ENCODE measurements around the gene ZFP36. TPM values are rescaled to one million over a fixed set of nuclear protein-coding genes. Genes with fewer than 3 reads are reported as not detected.

ZFP36 gene
- total RNA-seq, 1 experiment from 2014 or later = 414 TPM

DNA sequence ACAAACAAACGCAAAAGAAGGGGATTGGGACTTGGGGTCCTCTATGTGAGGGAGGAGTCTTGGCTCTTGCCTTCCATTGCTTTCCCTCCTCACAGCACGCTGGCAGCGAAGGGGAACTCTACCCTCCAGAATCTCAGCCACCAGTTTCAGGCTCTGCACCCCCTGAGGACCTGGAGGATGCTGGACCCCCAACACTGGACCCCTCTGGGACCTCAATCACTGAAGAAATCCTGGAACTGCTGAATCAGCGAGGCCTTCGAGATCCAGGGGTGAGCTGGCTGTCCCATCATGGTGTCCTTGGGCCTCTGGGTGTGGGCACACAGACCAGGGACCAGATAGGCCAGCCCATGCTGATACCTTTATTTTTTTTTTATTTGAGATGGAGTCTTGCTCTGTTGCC lies 15.4 kb downstream of the ZFP36 start:
- Histone ChIP-seq H3K4me3 (ENCODE audit: low read depth in 2 of 2, low read length in 2 of 2) (no peak overlapping the region), H3K9me3 (ENCODE audit: control insufficient read depth, insufficient read depth, low read depth, low read length) (no peaks in the 10 kb centered on the region), H3K27me3 (ENCODE audit: control insufficient read depth, insufficient read depth, low read length) (no peaks in the 10 kb centered on the region), H3K27ac (ENCODE audit: low read length) (no peak overlapping the region), H3K36me3 (ENCODE audit: control insufficient read depth, insufficient read depth, low read length) (peaks cover 54% of the 10 kb centered on the region), H3K4me1 (ENCODE audit: control insufficient read depth, insufficient read depth, low read length) (peaks cover 12% of the 10 kb centered on the region)
- in situ Hi-C loops (cut with HindIII; ENCODE audit: low pct_unique_long_range_greater_than_20kb, low sequenced_read_pairs) = no loop called here
- intact Hi-C loops (cut with micrococcal nuclease; ENCODE audit: unreplicated experiment) = no loop called here
- ATAC-seq (no peak), DNase-seq (ENCODE audit: low read depth, low spot score) (no peak)
- TF ChIP-seq TCF7L2 (IDR thresholded peaks at IDR 0.05; ENCODE audit: low read depth, low read length) (no peak), SIN3A (IDR thresholded peaks at IDR 0.05; ENCODE audit: borderline replicate concordance, insufficient read depth, low read depth, low read length) (no peak), POLR2AphosphoS5 (IDR thresholded peaks at IDR 0.05; ENCODE audit: low read depth, low read length) (no peak)
- TF ChIP-seq, protein P1, sequence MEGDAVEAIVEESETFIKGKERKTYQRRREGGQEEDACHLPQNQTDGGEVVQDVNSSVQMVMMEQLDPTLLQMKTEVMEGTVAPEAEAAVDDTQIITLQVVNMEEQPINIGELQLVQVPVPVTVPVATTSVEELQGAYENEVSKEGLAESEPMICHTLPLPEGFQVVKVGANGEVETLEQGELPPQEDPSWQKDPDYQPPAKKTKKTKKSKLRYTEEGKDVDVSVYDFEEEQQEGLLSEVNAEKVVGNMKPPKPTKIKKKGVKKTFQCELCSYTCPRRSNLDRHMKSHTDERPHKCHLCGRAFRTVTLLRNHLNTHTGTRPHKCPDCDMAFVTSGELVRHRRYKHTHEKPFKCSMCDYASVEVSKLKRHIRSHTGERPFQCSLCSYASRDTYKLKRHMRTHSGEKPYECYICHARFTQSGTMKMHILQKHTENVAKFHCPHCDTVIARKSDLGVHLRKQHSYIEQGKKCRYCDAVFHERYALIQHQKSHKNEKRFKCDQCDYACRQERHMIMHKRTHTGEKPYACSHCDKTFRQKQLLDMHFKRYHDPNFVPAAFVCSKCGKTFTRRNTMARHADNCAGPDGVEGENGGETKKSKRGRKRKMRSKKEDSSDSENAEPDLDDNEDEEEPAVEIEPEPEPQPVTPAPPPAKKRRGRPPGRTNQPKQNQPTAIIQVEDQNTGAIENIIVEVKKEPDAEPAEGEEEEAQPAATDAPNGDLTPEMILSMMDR (IDR thresholded peaks at IDR 0.05) = no peak
- TF ChIP-seq, protein P2, sequence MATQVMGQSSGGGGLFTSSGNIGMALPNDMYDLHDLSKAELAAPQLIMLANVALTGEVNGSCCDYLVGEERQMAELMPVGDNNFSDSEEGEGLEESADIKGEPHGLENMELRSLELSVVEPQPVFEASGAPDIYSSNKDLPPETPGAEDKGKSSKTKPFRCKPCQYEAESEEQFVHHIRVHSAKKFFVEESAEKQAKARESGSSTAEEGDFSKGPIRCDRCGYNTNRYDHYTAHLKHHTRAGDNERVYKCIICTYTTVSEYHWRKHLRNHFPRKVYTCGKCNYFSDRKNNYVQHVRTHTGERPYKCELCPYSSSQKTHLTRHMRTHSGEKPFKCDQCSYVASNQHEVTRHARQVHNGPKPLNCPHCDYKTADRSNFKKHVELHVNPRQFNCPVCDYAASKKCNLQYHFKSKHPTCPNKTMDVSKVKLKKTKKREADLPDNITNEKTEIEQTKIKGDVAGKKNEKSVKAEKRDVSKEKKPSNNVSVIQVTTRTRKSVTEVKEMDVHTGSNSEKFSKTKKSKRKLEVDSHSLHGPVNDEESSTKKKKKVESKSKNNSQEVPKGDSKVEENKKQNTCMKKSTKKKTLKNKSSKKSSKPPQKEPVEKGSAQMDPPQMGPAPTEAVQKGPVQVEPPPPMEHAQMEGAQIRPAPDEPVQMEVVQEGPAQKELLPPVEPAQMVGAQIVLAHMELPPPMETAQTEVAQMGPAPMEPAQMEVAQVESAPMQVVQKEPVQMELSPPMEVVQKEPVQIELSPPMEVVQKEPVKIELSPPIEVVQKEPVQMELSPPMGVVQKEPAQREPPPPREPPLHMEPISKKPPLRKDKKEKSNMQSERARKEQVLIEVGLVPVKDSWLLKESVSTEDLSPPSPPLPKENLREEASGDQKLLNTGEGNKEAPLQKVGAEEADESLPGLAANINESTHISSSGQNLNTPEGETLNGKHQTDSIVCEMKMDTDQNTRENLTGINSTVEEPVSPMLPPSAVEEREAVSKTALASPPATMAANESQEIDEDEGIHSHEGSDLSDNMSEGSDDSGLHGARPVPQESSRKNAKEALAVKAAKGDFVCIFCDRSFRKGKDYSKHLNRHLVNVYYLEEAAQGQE (IDR thresholded peaks at IDR 0.05; ENCODE audit: insufficient read depth in 1 of 2, low read depth in 2 of 2, low read length in 1 of 2) = no peak
- no TSS peak for BruUV-seq (replicated peaks)
- CTCF ChIA-PET = interaction anchor here (1.0 to 3.1 kb wide), 6 partner anchors 14 to 119 kb away, joined by 3 to 19 read pairs (median 8); partner anchors contain the start of gene RPS16
- POLR2A ChIA-PET = interaction anchor here (0.5 to 8.9 kb wide), 11 partner anchors 8 to 857 kb away, joined by 3 to 226 read pairs (median 5); partner anchors contain the start of genes PAF1, PLEKHG2, RPS16 and ZFP36

DNA sequence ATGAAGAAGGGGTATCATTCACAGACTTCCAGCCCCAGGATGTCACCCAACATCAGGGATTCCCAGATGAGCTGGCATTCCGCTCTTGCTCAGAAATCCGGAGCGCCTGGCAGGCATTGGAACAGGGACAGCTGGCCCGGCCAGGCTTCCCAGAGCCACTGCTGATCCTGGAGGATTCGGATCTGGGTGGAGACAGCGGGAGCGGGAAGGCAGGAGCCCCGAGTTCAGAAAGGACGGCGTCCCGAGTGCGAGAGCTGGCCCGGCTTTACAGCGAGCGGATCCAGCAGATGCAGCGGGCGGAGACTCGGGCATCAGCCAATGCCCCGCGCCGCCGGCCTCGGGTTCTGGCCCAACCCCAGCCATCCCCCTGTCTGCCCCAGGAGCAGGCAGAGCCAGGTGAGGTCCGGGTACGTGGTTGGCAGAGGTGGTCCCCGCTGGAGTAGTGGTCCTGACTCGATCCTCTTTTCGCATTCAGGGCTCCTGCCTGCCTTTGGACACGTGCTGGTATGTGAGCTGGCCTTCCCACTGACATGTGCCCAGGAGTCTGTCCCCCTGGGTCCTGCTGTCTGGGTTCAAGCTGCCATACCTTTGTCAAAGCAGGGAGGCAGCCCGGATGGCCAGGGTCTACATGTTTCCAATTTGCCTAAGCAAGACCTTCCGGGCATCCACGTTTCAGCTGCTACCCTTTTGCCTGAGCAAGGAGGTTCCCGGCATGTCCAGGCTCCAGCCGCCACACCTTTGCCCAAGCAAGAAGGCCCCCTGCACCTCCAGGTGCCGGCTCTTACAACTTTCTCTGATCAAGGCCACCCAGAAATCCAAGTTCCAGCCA lies 16.8 kb downstream of the ZFP36 start:
- no peak for DNase-seq (ENCODE audit: low read depth, low spot score)
- intact Hi-C loops (cut with micrococcal nuclease; ENCODE audit: unreplicated experiment) = no loop called here
- ChIA-PET POLR2A (interaction anchor here (0.5 to 2.2 kb wide), 19 partner anchors 8 to 916 kb away, joined by 3 to 40 read pairs (median 4); partner anchors contain the start of genes MED29, PLEKHG2, RPS16 and SUPT5H), CTCF (interaction anchor here (0.5 to 7.9 kb wide), 7 partner anchors 9 to 96 kb away, joined by 3 to 147 read pairs (median 3); partner anchors contain the start of genes MED29, PAF1 and PLEKHG2)
- Histone ChIP-seq H3K27me3 (ENCODE audit: control insufficient read depth, insufficient read depth, low read length) (no peaks in the 10 kb centered on the region), H3K4me1 (ENCODE audit: control insufficient read depth, insufficient read depth, low read length) (peaks cover 24% of the 10 kb centered on the region), H3K9me3 (ENCODE audit: control insufficient read depth, insufficient read depth, low read depth, low read length) (no peaks in the 10 kb centered on the region), H3K27ac (ENCODE audit: low read length) (peak overlapping the region; percentile 3), H3K36me3 (ENCODE audit: control insufficient read depth, insufficient read depth, low read length) (peaks cover 43% of the 10 kb centered on the region), H3K4me3 (ENCODE audit: low read depth in 2 of 2, low read length in 2 of 2) (no peak overlapping the region)
- no TSS peak for BruUV-seq (replicated peaks)
- TF ChIP-seq POLR2AphosphoS5 (IDR thresholded peaks at IDR 0.05; ENCODE audit: low read depth, low read length) (no peak), SIN3A (IDR thresholded peaks at IDR 0.05; ENCODE audit: borderline replicate concordance, insufficient read depth, low read depth, low read length) (no peak), TCF7L2 (IDR thresholded peaks at IDR 0.05; ENCODE audit: low read depth, low read length) (no peak)
- TF ChIP-seq, protein P1 (IDR thresholded peaks at IDR 0.05) = no peak
- TF ChIP-seq, protein P2 (IDR thresholded peaks at IDR 0.05; ENCODE audit: insufficient read depth in 1 of 2, low read depth in 2 of 2, low read length in 1 of 2) = no peak
- in situ Hi-C loops (cut with HindIII; ENCODE audit: low pct_unique_long_range_greater_than_20kb, low sequenced_read_pairs) = no loop called here
- no peak for ATAC-seq
